HEK293 (cell line): ENCODE measurements around the gene UFC1.

ENCODE experiments used
- CTCF ChIP-seq: fragments of 450-650 bp; formaldehyde crosslinking; IDR thresholded peaks from 2 replicates; pipeline ENCODE4 v1.5.1; 2016; ENCODE audit warnings: missing biosample characterization, missing genetic modification characterization
- MEIS1 ChIP-seq: sonication (generic); formaldehyde crosslinking; IDR thresholded peaks from 2 replicates; pipeline ENCODE4 v1.8.1; 2022; ENCODE audit warnings: missing genetic modification reagents, mild to moderate bottlenecking, borderline replicate concordance
- ZNF174 ChIP-seq: fragments of 450-650 bp; formaldehyde crosslinking; IDR thresholded peaks from 2 replicates; pipeline ENCODE4 v1.5.0; 2017; ENCODE audit warnings: missing biosample characterization, mild to moderate bottlenecking, missing genetic modification characterization
- ZNF19 ChIP-seq: fragments of 450-650 bp; formaldehyde crosslinking; IDR thresholded peaks from 2 replicates; pipeline ENCODE4; 2016; ENCODE audit warnings: missing biosample characterization, missing genetic modification characterization, low read depth
- ZNF473 ChIP-seq: fragments of 450-650 bp; formaldehyde crosslinking; IDR thresholded peaks from 2 replicates; pipeline ENCODE4 v1.5.1; 2017; ENCODE audit warnings: missing biosample characterization, missing genetic modification characterization
- ZNF660 ChIP-seq: fragments of 450-650 bp; IDR thresholded peaks from 2 replicates; pipeline ENCODE4 v1.5.1; 2018; ENCODE audit warnings: missing biosample characterization, mild to moderate bottlenecking, missing genetic modification characterization
- TF ChIP-seq, protein P1 (sequence below): fragments of 450-650 bp; formaldehyde crosslinking; IDR thresholded peaks from 2 replicates; pipeline ENCODE4 v1.5.1; 2016; ENCODE audit warnings: missing biosample characterization, missing genetic modification characterization

DNA sequence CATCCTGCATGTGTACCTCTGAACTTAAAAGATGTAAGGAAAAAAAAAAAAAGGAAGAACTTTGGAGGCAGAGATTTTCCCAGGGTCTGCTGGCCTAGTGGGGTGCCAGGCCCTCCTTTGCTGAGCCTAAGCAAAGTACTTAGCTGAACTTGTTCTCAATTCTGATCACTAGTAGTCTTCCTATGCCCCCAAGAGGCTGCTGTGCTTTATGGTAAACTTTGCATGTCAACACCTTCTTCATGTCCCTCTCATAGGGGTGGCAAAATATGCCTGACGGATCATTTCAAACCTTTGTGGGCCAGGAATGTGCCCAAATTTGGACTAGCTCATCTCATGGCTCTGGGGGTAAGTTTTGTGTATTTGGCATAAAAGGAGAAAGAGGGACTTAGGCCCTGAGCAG is 4.1 kb downstream of the UFC1 start:
- no peak for TF ChIP-seq ZNF19
- TF ChIP-seq, protein P1, sequence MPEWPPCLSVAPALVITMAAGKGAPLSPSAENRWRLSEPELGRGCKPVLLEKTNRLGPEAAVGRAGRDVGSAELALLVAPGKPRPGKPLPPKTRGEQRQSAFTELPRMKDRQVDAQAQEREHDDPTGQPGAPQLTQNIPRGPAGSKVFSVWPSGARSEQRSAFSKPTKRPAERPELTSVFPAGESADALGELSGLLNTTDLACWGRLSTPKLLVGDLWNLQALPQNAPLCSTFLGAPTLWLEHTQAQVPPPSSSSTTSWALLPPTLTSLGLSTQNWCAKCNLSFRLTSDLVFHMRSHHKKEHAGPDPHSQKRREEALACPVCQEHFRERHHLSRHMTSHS (tag by site-specific recombination), result no peak
- TF ChIP-seq ZNF473 (tag by site-specific recombination), result no peak
- 0 out of 2 replicates have a peak, but pooled peaks have one; percentile 11 for TF ChIP-seq CTCF (tag by site-specific recombination)
- no peak for TF ChIP-seq ZNF174 (tag by site-specific recombination)
- no peak for TF ChIP-seq ZNF660 (tag by site-specific recombination)
- no peak for TF ChIP-seq MEIS1 (CRISPR knock-in tag)
